GM21723 (cell line): ENCODE results near the gene ACY1.

ENCODE experiments used
- ATAC-seq: cut with Tn5 transposase; IDR thresholded peaks from one replicate; pipeline ENCODE4 v1.9.1; 2021; ENCODE audit warnings: mild to moderate bottlenecking, moderate library complexity; ENCODE audit not compliant: unreplicated experiment

ACY1 gene

DNA sequence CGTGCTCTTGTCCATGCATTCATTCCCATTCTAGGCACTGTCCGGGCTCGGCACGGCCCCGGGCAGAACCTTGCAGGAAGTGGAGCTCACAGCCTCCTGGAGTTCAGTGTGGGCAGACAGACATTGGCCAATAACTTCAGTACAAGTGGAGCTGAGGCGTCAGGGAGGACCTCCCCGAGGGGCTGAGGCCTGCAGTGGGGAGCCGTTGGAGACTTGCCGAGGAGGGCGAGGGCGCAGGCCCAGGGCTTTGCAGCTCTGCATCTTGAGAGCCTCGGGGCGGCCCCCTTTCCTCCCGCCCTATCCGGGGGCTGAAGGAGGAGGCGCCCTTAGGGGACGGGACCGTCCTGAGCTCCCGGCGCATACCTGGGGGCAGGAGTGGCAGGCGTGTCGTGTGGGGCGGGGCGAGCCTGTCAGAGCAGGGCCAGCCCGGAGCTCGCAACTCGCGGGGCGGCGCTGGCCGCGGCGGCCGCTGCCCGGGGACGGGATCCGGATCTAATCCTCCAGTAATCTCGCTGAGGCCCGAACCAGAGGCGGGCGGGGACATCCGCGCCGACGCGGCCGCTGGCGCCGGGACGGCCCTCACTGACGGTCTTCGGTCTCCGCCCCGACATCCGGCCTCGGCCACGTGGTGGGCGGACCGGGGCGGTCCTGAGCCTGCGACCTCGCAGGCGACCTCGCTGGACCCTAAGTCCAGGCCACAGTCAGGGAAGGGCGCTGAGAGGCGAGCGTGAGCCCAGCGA, at the start of gene ACY1:
ACY1 (plus strand) TSS at position 698 of the 740 bp plus-strand sequence. CDS start 530 bp downstream, outside the sequence.
- peak; percentile 75 for ATAC-seq

DNA sequence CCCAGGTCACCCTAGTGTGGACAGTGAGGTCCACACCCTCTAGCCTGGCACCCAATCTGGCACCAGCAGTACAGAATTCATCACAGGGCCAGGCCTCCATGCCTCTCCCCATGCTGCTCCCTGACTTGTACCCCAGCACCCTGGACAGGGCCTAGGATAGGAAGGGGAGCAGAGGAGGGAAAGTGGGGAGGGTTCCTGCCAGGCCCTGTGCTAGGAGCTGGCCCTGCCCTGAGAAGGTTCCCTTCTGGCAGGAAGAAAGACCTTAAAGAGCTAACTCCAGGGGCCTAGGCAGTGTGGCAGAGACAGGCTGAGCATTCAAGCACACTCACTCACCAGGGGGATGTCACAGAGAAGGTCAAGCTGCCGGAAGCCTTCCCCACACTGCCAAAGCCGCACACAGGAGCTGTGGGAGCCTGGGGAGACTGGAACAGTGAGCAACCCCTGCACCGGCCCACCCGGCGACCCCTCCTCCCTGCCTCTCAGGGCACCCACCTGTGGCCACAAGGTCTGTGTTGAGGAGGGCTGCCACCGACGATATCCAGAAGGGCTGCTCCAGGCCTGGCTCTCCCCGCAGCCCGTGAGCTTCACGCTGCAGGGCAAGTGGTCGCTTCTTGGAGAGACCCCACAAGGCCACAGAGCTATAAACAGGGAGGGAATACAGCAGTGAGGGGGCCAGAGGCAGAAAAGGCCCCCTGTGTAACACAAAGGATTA, 49.0 kb upstream of the ACY1 start:
- ATAC-seq: no peak

DNA sequence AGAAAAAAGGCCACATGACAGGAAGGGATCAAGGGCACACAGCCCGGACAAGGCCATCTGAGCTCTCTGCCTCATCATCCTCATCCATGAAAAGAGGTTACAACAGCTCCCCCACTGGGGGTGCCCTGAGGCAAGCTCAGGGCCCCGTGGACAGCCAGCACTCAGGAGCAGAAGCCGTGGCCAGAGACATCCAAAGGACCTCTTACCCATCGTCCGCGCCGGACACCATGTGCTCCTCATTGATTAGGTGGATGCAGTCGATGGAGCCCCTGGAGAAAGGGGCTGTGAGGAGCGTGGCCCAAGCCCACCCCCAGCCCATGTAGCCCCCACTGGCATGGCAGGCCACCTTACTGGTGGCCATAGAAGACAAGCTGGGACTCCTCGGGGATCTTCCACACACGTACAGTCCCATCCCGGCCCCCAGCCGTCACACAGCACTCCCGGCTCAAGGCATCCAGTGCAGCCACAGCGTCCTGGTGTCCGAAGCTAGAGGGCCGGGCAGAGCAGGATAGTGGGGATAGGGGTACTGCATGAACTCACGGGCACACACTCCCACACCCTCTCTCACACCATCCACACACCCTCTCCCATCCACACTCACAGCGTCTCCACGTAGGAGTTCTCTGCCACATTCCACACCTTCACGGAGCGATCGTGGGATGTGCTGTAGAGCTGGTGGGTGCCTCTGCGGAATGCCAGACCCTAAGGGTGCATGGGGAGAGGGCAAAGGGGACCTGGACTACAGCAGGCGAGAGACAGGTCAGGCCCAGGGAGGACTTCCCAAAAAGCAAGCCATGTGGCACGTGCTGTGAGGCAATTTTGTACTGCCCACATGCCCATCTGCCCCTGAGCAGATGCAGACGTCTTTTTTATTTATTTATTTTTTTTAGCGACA, 48.1 kb upstream of the ACY1 start:
- no peak for ATAC-seq

DNA sequence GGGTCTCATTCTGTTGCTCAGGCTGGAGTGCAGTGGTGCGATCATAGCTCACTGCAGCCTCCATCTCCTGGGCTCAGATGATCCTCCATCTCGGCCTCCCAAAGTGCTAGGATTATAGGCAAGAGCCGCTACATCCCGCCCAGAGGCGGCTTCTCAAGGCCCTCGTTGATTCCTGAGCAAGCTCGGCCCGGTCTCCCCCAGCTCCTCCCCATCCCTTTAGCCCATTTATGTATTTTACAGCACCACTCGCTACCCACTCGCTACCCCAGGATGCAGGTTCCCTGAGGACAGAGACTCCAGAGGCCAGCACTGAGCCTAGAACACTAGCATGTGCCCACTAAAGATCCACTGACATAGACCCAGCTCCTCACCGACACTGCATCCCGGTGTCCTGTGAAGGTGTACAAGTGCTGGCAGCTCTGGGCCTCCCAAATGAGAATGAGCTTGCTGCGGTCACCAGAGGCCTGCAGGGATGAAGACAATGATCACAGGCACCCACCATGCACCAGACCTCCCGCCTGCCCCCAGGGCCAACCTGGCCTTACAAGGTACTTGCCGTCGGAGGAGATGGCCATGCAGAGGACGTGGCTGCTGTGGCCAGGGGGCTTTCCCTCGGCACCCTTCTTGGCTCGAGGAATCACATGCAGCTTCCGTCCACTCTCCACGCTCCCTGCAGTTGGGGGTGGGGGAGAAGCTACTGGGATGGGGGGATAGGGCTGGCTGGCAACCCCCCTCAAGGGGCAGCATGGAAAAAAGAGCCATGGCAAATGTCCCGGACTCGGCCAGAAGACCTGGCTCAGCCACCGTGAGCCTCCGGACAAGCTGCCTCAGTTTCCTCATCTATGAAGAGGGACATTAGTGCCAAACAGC, 47.2 kb upstream of the ACY1 start:
- ATAC-seq: no peak

DNA sequence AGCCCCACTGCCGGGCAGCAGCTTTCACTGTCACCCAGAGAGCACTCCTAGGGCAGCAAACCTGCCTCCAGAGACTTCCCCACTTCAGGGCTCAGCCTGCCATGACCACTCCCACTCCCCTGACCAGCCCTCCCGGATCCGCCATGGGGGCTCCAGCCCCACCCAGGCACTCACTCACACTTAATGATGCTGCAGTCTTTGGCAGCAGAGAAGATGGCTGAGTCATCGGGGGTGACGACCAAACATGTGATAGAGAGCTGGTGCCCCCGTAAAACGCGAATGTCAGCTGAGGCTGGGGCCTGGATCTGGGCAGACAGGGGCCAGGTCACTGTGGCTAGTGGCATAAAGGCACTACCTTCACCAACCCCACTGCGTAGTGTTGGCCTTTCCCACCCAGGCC, 46.3 kb upstream of the ACY1 start:
- no peak for ATAC-seq

DNA sequence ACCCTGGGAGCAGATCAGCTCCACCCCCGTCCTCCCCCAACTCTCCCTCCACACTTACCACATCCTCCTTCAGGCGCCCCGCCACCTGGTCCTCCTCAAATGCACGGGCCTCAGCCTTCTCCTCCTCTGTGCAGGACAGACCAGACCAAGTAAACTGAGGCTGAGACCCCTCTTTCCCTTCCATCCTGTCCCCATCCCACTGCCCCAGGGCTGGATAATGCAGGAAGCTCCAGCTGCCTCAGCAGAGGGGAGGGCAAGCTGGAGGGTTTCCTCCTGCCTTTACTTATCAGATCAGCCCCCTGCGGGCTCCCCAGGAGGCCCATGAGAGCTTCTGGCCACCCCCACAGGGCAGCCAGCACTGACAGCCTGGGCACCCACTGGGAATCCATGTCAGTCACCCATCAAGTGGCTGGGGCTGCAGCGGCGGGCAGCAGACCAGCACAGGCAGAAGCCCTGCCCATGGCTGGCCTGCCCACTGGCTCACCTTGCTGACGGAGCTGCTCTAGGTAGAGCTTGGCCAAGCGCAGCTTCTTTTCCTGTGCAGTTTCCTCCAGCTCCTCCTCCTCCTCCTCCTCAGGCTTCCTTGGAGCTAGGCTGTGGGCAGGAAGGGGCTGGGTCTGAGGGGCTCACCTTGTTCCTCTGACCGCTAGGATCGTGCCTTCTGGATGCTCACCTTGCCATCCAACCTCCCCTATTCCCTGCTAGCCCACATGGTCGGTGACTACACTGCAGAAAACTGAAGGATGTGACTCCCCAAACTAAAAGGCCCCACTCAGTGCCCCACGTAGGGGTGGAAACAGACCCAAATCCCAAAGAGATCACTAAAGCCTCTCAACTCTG, 45.5 kb upstream of the ACY1 start:
- no peak for ATAC-seq

DNA sequence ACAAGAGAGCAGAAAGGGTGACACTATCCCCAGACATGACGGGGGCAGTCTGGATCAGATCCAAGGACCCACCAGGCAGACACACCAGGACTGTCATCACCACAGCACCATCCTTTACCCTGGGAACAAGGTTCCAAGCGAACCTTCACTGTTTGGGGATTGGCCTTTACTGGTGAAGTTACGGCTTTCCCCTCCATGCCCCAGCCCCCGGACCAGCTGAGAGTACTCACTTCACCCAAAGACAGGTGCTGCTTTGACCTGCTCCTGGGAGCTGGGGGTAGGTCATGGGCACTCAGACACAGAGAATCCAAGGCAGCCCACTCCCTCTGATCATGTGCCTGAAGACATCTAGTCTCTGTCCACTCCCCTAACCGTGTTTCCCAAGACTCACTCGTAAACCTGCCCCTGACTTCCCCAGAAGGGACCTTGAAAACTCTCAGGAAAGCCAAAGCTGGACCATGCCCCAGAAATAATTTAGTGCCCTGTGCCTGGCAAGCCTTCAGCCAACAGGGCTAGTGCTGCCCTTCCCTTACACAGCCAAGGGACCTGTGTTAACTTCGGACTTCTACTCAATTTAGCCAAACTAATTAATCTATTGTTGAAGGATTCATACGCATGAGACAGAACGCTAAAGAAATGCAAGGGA, 44.4 kb upstream of the ACY1 start:
- no peak for ATAC-seq

DNA sequence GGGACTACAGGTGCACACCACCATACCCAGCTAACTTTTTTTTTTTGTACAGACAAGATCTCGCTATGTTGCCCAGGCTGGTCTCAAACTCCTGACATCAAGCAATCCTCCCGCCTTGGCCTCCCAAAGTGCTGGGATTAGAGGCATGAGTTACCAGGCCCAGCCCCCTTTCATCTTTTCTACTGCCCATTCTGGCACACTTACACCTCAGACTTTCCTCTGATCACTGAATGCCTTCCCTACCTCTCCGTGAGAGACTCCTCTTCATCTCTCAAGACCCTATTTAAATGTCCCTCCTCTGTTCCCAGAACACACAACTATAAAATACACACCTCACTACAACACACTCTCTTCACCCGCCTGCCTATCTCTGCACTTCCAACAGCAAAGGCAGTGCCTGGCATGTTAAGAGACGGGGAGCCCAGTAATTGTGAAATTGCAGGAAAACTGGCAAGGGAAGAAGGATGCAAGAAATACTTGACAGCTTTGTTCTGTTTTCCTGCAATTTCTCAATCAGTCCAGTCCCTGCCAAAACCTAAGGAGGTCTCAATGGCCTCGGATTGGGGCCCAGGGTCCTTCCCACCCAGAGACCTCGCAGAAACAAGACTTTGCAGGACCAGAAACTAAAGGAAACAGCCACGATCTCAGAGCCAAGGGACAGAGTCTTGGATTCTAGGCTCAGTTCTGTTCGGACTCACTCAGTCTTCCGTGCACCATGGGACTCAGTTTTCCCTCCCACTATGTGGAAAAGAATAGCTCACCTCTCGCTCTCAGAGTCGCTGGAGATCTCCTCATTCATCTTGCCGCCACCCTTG, 42.5 kb upstream of the ACY1 start:
- no peak for ATAC-seq

DNA sequence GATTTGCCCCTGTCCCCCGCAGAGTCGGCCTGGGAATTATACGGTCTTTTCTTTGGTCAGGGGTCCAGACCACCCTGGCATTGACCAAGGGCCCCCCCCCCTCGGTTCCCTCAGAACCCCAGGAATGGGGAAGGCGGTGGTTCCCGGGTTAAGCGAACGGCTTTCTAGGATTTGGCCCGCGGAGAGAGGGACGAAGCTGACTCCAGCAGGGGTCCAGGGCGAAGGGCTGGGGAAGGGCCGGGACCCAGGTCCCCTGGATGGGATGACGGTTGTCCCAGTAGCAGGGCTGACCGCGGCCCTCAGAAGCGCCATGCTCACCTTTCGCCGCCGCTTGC, 41.9 kb upstream of the ACY1 start:
- ATAC-seq: no peak

DNA sequence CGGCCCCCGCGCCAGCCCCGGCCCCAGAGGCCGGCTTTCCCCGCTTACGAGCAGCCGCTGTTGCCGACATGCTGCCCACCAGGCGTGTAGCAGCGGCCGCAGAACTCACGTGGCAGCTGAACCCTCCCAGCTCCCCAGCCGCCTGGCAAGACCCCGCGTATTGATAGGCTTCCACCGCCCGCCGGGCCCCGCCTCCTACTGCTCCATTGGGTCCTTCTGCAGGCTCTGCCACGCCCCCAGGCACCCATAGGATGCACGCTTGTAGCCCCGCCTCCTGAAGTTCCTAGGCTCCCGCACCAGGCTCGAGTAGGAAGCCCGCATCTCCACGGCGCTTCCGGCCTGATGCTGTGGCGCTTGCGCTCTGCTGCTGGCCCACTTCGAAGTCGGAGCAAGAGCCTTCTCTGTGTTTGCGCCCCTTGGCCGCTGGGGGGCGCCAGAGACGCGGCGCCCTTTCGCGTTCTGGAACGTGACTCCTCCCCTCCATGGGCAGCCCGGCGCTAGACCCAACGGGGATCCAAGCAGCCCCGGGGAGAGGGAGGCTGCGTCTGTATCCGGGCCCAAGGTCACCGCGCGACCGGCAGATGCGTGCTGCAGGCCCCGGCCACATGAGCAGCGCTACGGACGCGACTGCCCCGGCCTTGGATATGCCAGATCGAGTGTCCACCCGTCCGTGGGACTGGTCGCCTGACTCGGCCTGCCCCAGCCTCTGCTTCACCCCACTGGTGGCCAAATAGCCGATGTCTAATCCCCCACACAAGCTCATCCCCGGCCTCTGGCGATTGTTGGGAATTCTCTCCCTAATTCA, 41.3 kb upstream of the ACY1 start, which contains the start of the genes PARP3 and RRP9:
PARP3 (plus strand) TSS at position 566 of the 805 bp plus-strand sequence. CDS start 993 bp downstream, outside the sequence.
RRP9 (minus strand) TSS at position 107 of the 805 bp plus-strand sequence; CDS start at position 70, 37 bp downstream.
- peak; percentile 90 for ATAC-seq

DNA sequence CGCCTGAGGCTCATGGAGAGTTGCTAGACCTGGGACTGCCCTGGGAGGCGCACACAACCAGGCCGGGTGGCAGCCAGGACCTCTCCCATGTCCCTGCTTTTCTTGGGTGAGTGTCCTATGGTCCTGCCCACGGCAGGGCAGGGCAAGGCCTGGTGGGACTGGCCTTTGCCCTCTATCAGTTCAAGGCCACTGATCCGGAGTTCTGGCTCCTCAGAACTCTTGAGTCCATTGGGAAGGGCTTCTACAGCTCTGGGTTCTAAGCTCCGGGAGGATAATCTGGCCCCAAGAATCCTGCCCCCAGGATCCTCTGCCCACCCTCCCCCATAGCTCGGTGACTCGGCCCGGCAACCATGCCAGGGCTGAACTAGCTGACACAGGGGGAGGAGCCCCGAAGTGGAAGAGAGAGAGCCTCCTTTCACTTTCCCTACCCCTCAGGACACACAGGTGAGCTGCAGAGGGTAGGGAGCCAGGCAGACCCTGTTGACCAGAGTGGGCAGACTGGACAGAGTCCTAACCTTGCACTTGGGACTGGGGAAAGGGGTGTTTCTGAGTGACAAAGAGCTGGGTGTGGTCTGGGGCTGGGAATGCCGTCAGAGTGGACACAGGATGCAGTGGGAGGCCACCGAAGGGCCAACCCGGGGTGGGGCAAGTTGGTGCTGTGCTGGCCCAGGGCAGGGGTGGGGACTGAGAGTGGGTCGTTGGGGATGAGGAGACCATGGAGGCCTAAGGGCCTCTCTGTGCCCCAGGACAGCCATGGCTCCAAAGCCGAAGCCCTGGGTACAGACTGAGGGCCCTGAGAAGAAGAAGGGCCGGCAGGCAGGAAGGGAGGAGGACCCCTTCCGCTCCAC, 40.5 kb upstream of the ACY1 start:
- ATAC-seq: peak; percentile 37

DNA sequence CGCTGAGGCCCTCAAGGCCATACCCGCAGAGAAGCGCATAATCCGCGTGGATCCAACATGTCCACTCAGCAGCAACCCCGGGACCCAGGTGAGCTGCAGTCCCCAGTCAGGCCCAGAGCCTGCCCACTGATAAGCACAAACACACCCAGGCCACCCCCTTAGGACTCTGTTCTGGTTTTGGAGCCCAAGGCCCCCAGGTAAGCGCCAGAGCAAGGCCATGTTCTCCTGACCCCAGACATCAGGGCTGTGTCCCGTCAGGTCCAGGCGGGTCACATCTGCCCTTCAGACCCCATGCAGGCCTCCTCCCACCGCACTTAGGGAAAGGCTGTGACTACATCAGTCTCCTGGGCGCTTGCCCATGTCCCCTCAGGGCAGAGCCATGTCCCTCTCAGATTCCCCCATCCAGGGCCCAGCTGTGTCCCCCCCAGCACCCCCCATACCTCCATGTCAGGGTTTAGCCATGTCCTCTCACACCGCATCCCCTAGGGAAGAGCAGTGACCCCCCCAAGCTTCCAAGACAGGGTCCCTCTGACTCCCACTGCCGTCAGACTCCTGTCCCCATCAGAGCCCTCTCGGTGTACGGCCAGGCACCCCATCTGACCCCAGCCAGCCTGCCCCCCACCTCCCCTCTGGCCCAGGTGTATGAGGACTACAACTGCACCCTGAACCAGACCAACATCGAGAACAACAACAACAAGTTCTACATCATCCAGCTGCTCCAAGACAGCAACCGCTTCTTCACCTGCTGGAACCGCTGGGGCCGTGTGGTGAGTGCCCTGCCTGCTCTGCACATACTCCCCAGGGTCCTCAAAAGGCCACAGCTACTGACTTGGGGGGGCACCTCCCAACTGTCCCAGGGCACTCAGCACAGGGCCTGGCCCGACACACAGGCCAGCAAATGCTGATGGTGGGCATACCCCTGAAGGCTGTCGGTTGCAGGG, 39.6 kb upstream of the ACY1 start:
- ATAC-seq: no peak

DNA sequence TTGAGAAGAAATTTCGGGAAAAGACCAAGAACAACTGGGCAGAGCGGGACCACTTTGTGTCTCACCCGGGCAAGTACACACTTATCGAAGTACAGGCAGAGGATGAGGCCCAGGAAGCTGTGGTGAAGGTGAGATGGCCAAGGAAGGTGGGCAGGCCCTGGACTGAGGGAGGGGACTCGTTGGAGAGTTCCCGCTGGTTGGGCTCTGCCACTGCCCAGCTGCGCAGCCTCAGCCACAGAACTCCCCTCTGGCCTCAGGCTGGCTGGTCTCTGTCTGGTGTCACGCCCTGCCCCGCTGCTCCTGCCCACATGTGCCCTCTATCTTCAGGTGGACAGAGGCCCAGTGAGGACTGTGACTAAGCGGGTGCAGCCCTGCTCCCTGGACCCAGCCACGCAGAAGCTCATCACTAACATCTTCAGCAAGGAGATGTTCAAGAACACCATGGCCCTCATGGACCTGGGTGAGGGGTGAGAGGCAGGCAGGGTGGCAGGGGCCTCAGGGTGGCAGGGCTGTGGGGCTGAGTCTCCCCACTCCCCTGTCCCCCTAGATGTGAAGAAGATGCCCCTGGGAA, 38.8 kb upstream of the ACY1 start:
- no peak for ATAC-seq

DNA sequence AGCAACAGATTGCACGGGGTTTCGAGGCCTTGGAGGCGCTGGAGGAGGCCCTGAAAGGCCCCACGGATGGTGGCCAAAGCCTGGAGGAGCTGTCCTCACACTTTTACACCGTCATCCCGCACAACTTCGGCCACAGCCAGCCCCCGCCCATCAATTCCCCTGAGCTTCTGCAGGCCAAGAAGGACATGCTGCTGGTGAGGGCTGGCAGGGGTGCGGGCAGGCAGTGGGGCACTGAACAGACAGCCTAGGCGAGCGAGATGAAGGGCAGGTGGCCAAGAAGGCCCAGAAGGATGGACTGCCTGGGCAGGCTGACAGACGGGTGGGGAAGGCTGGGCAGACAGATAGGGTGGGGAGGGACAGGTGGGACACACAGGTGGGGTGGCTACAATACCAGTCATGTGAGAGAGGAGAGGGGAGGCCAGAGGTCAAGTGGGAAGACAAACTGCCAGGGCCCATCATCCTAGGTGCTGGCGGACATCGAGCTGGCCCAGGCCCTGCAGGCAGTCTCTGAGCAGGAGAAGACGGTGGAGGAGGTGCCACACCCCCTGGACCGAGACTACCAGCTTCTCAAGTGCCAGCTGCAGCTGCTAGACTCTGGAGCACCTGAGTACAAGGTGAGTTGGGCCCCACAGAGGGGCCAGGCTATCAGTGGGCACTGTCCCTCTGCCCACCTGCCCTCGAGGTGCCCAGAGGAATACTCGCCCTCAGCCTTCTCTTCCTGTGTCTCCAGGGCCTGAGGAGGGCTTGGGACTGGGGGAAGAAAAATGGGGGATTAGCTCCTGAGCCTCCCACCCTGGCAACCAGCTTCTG, 38.1 kb upstream of the ACY1 start:
- no peak for ATAC-seq
